IMR-90 (cell line): ENCODE results near the gene ZSCAN31. TPM values are rescaled to one million over a fixed set of nuclear protein-coding genes. Genes with fewer than 3 reads are reported as not detected.

Source experiments
- ATAC-seq: fragments of 200-7000 bp; cut with Tn5 transposase; 2 replicates; pipeline ENCODE4 v1.9.1; 2020; ENCODE audit warnings: low read depth, mild to moderate bottlenecking, moderate library complexity
- BruUV-seq: library from RNA; stranded (reverse); fragments of 400-500 nt; replicated peaks from 2 replicates; lab custom pipeline; 2021; lab: Mats Ljungman, UMichigan
- CTCF ChIA-PET: fragments of 300-600 bp; formaldehyde crosslinking; extraction: SDS; loops from one replicate; lab custom pipeline; 2021; ENCODE audit warnings: antibody characterized with exemption; lab: Yijun Ruan, JAX
- POLR2A ChIA-PET: fragments of 300-600 bp; sonication (Branson Sonifier 250); formaldehyde crosslinking; loops from one replicate; lab custom pipeline; 2022; ENCODE audit warnings: antibody characterized with exemption; ENCODE audit not compliant: unreplicated experiment; lab: Charles Lee
- DNase-seq: peaks from one replicate; pipeline ENCODE4 v3.0.0; 2013
- H2AFZ ChIP-seq: replicated peaks from 2 replicates; pipeline ENCODE3; 2013; ENCODE audit warnings: low read length, mild to moderate bottlenecking; ENCODE audit not compliant: poor library complexity
- H2AK5ac ChIP-seq: 2 replicates; pipeline ENCODE4 v1.6.1; 2013; ENCODE audit warnings: low read depth, low read length, inconsistent platforms
- H2AK9ac ChIP-seq: replicated peaks from 2 replicates; pipeline ENCODE3; 2013; ENCODE audit warnings: mild to moderate bottlenecking, low read depth, low read length, moderate library complexity; ENCODE audit not compliant: poor library complexity
- H2BK120ac ChIP-seq: 2 replicates; pipeline ENCODE4 v1.6.1; 2013; ENCODE audit warnings: low read depth, low read length, inconsistent platforms
- H2BK15ac ChIP-seq: 3 replicates; pipeline ENCODE4 v1.6.1; 2013; ENCODE audit warnings: low read depth, low read length, inconsistent platforms
- H2BK20ac ChIP-seq: 2 replicates; pipeline ENCODE4 v1.6.1; 2013; ENCODE audit warnings: low read depth, mild to moderate bottlenecking, inconsistent platforms, low read length, moderate library complexity
- H2BK5ac ChIP-seq: 2 replicates; pipeline ENCODE4 v1.6.1; 2013; ENCODE audit warnings: mild to moderate bottlenecking, low read depth, low read length, inconsistent platforms; ENCODE audit not compliant: poor library complexity, severe bottlenecking
- H3K14ac ChIP-seq: replicated peaks from 2 replicates; pipeline ENCODE4 v1.6.1; 2013; ENCODE audit warnings: low read depth, low read length, inconsistent platforms
- H3K18ac ChIP-seq: 2 replicates; pipeline ENCODE4 v1.6.1; 2013; ENCODE audit warnings: low read depth, low read length, control low read depth
- H3K23ac ChIP-seq: 2 replicates; pipeline ENCODE4 v1.6.1; 2013; ENCODE audit warnings: low read depth, low read length, inconsistent platforms
- H3K27ac ChIP-seq: 2 replicates; pipeline ENCODE4 v1.5.1; 2013; ENCODE audit warnings: mild to moderate bottlenecking, control low read depth, low read length; ENCODE audit not compliant: insufficient read depth
- H3K27me3 ChIP-seq: 2 replicates; pipeline ENCODE4 v1.6.1; 2013; ENCODE audit warnings: low read length; ENCODE audit not compliant: control insufficient read depth, insufficient read depth
- H3K36me3 ChIP-seq: 2 replicates; pipeline ENCODE4 v1.6.1; 2013; ENCODE audit warnings: low read length, mixed read lengths; ENCODE audit not compliant: control insufficient read depth, insufficient read depth
- H3K4ac ChIP-seq: 2 replicates; pipeline ENCODE4 v1.6.1; 2013; ENCODE audit warnings: low read depth, low read length, inconsistent platforms
- H3K4me1 ChIP-seq: 2 replicates; pipeline ENCODE4 v1.6.1; 2013; ENCODE audit warnings: low read length, mixed read lengths; ENCODE audit not compliant: control insufficient read depth, insufficient read depth
- H3K4me2 ChIP-seq: 2 replicates; pipeline ENCODE4 v1.6.1; 2013; ENCODE audit warnings: low read depth, mild to moderate bottlenecking, control low read depth, low read length, moderate library complexity
- H3K4me3 ChIP-seq: 2 replicates; pipeline ENCODE4 v1.5.1; 2013; ENCODE audit warnings: low read depth, mild to moderate bottlenecking, control low read depth, low read length, moderate library complexity; ENCODE audit not compliant: insufficient read depth
- H3K56ac ChIP-seq: 2 replicates; pipeline ENCODE4 v1.6.1; 2013; ENCODE audit warnings: low read length, inconsistent platforms; ENCODE audit not compliant: insufficient read depth; ENCODE audit errors: extremely low read depth
- H3K79me1 ChIP-seq, 2 experiments: 2 replicates each; pipeline ENCODE4 v1.6.1; 2013; ENCODE audit warnings: low read length in 2 of 2, inconsistent platforms in 1 of 2, low read depth in 1 of 2
- H3K9ac ChIP-seq: 2 replicates; pipeline ENCODE4 v1.6.1; 2013; ENCODE audit warnings: low read depth, low read length, control low read depth
- H3K9me1 ChIP-seq: 2 replicates; pipeline ENCODE4 v1.6.1; 2013; ENCODE audit warnings: low read length, inconsistent platforms; ENCODE audit not compliant: insufficient read depth
- H3K9me3 ChIP-seq: 2 replicates; pipeline ENCODE4 v1.6.1; 2013; ENCODE audit warnings: low read length; ENCODE audit not compliant: control insufficient read depth, insufficient read depth
- H4K20me1 ChIP-seq: 2 replicates; pipeline ENCODE4 v1.6.1; 2013; ENCODE audit warnings: low read length, inconsistent platforms; ENCODE audit not compliant: insufficient read depth
- H4K5ac ChIP-seq: 2 replicates; pipeline ENCODE4 v1.6.1; 2013; ENCODE audit warnings: mild to moderate bottlenecking, low read depth, low read length, control low read depth
- H4K8ac ChIP-seq, 2 experiments: 2 replicates each; pipeline ENCODE4 v1.6.1; 2013; ENCODE audit warnings: low read depth in 2 of 2, low read length in 2 of 2, control low read depth in 1 of 2, inconsistent platforms in 1 of 2
- H4K91ac ChIP-seq: 2 replicates; pipeline ENCODE4 v1.6.1; 2013; ENCODE audit warnings: low read depth, low read length, inconsistent platforms; ENCODE audit not compliant: insufficient read depth
- BHLHE40 ChIP-seq: fragments of 150-350 bp; IDR thresholded peaks from 2 replicates; pipeline ENCODE4 v1.6.1; 2016; ENCODE audit warnings: mild to moderate bottlenecking, low read depth, low read length
- CEBPB ChIP-seq: IDR thresholded peaks from 2 replicates; pipeline ENCODE4 v1.6.1; 2012; ENCODE audit warnings: low read depth, low read length, improper control_type of control experiment
- CHD1 ChIP-seq: IDR thresholded peaks from 2 replicates; pipeline ENCODE4 v1.6.1; 2012; ENCODE audit warnings: low read depth, low read length, improper control_type of control experiment
- FOS ChIP-seq: fragments of 150-350 bp; IDR thresholded peaks from 2 replicates; pipeline ENCODE4 v1.6.1; 2016; ENCODE audit warnings: low read depth, low read length
- MAZ ChIP-seq: IDR thresholded peaks from 2 replicates; pipeline ENCODE4 v1.6.1; 2012; ENCODE audit warnings: low read depth, mild to moderate bottlenecking, low read length, improper control_type of control experiment, moderate library complexity, borderline replicate concordance
- NFE2L2 ChIP-seq: fragments of 150-350 bp; IDR thresholded peaks from 2 replicates; pipeline ENCODE4 v1.6.1; 2016; ENCODE audit warnings: low read depth, mild to moderate bottlenecking, low read length
- POLR2A ChIP-seq: IDR thresholded peaks from 2 replicates; pipeline ENCODE4 v1.6.1; 2012; ENCODE audit warnings: mild to moderate bottlenecking, low read depth, low read length
- RCOR1 ChIP-seq: IDR thresholded peaks from 2 replicates; pipeline ENCODE4 v1.6.1; 2012; ENCODE audit warnings: mild to moderate bottlenecking, low read length, improper control_type of control experiment; ENCODE audit not compliant: insufficient replicate concordance
- RFX5 ChIP-seq: IDR thresholded peaks from 2 replicates; pipeline ENCODE4 v1.8.0; 2012; ENCODE audit warnings: low read depth, mild to moderate bottlenecking, low read length, moderate library complexity
- SMC3 ChIP-seq: fragments of 150-350 bp; IDR thresholded peaks from 2 replicates; pipeline ENCODE4 v1.6.1; 2016; ENCODE audit warnings: low read depth, mild to moderate bottlenecking, antibody characterized with exemption, low read length, moderate library complexity
- WGBS, 2 experiments: methylation state at CpG; one replicate each; pipeline versions ENCODE4 v1.1.5 to v1.1.7; 2013; ENCODE audit warnings: missing lambda C conversion rate in 2 of 2; ENCODE audit not compliant: insufficient read length in 1 of 2; ENCODE audit errors: extremely low coverage in 2 of 2; 5-methylcytosine and 5-hydroxymethylcytosine counted together
- dilution Hi-C: fragments of 300-500 bp; cut with HindIII; formaldehyde crosslinking; loops from one replicate; pipeline ENCODE4 v1.14.3; 2018; ENCODE audit warnings: low sequenced_read_pairs; ENCODE audit not compliant: unreplicated experiment
- in situ Hi-C: fragments of 300-500 bp; cut with MboI; formaldehyde crosslinking; loops from 3 replicates; pipeline ENCODE4 v1.14.3; 2019; ENCODE audit warnings: low sequenced_read_pairs, inconsistent platforms, mixed read lengths
- intact Hi-C: fragments of 100-400 bp; cut with micrococcal nuclease; formaldehyde crosslinking; loops from 2 replicates; pipeline ENCODE4 v1.10.0; 2022
- polyA plus RNA-seq, 3 experiments: library from polyadenylated mRNA; depleted of rRNA; stranded (reverse); fragments of >200 nt; gene quantifications; 2 replicates each; pipeline ENCODE4 v1.2.3, GENCODE V29; 2012; ENCODE audit warnings: low replicate concordance in 1 of 3
- total RNA-seq: library from RNA; depleted of rRNA; stranded (reverse); fragments of >200 nt; gene quantifications from 2 replicates; pipeline ENCODE4 v1.2.3, GENCODE V29; 2012
- TF ChIP-seq, protein P1 (sequence below): fragments of 150-350 bp; IDR thresholded peaks from 2 replicates; pipeline ENCODE4 v1.6.1; 2016; ENCODE audit warnings: low read depth, mild to moderate bottlenecking, low read length, moderate library complexity, borderline replicate concordance
- TF ChIP-seq, protein P2 (sequence below): fragments of 150-350 bp; IDR thresholded peaks from 2 replicates; pipeline ENCODE4 v1.6.1; 2017; ENCODE audit warnings: mild to moderate bottlenecking, antibody characterized with exemption, low read length, low read depth
- TF ChIP-seq, protein P3 (sequence below): conservative IDR thresholded peaks from 2 replicates; pipeline ENCODE4 v1.5.1; 2012; ENCODE audit warnings: mild to moderate bottlenecking, low read depth, low read length, improper control_type of control experiment

Gene ZSCAN31
- total and polyA plus RNA-seq, 2 of the 4 experiments (the other 2 are of a cell fraction): 1.4 to 4.7 TPM

DNA sequence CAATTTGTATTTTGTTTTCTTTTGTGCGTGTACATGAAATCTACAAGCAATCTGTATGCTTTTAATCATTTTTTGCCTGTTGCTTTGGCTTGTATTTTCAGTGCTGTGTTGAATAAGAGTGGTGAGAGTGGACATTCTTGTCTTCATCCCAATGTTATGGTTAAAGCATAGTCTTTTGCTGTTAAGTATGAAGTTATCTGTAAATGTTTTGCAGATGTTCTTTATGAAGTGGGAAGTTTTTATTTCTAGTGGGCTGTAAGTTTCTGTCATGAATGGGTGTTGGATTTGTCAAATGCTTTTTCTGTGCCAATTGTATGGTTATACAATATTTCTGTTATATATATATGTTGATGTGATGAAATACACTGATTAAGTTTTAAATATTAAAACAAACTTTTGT lies 38.0 kb upstream of the ZSCAN31 start:
- intact Hi-C loops (no loop called here), in situ Hi-C loops (no loop called here), dilution Hi-C loops (no loop called here)
- Histone ChIP-seq H3K4me1 (no peaks in the 10 kb centered on the region), H3K27me3 (no peaks in the 10 kb centered on the region), H2AK9ac (no peak overlapping the region), H2BK15ac (no peak overlapping the region), H2BK5ac (no peak overlapping the region), H4K91ac (no peak overlapping the region), H2AK5ac (no peak overlapping the region), H3K27ac (no peak overlapping the region), H4K8ac (no peak overlapping the region), H2AFZ (no peak overlapping the region), H3K18ac (no peak overlapping the region), H3K36me3 (0 out of 2 replicates have a peak, but pooled peaks cover 2% of the 10 kb centered on the region), H4K5ac (no peak overlapping the region), H3K23ac (no peak overlapping the region), H3K56ac (no peak overlapping the region), H3K4ac (no peak overlapping the region), H3K9ac (no peak overlapping the region), H3K4me3 (no peak overlapping the region), H4K20me1 (no peaks in the 10 kb centered on the region), H2BK20ac (no peak overlapping the region), H3K4me2 (no peak overlapping the region), H2BK120ac (no peak overlapping the region), H3K79me1 (peaks cover 0 to 5% of the 10 kb centered on the region in 2 experiments; a peak in 2 of 4 replicates), H3K9me1 (no peaks in the 10 kb centered on the region), H3K14ac (no peak overlapping the region), H3K9me3 (no peaks in the 10 kb centered on the region)
- no peak for TF ChIP-seq SMC3
- TF ChIP-seq, protein P1, sequence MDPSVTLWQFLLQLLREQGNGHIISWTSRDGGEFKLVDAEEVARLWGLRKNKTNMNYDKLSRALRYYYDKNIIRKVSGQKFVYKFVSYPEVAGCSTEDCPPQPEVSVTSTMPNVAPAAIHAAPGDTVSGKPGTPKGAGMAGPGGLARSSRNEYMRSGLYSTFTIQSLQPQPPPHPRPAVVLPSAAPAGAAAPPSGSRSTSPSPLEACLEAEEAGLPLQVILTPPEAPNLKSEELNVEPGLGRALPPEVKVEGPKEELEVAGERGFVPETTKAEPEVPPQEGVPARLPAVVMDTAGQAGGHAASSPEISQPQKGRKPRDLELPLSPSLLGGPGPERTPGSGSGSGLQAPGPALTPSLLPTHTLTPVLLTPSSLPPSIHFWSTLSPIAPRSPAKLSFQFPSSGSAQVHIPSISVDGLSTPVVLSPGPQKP: no peak
- no peak for TF ChIP-seq CHD1
- TF ChIP-seq CEBPB: no peak
- TF ChIP-seq, protein P2, sequence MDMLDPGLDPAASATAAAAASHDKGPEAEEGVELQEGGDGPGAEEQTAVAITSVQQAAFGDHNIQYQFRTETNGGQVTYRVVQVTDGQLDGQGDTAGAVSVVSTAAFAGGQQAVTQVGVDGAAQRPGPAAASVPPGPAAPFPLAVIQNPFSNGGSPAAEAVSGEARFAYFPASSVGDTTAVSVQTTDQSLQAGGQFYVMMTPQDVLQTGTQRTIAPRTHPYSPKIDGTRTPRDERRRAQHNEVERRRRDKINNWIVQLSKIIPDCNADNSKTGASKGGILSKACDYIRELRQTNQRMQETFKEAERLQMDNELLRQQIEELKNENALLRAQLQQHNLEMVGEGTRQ: no peak
- TF ChIP-seq RFX5: no peak
- no peak for TF ChIP-seq POLR2A
- TF ChIP-seq NFE2L2: no peak
- TF ChIP-seq RCOR1: no peak
- no peak for TF ChIP-seq MAZ
- no peak for TF ChIP-seq BHLHE40
- no peak for TF ChIP-seq FOS
- TF ChIP-seq, protein P3, sequence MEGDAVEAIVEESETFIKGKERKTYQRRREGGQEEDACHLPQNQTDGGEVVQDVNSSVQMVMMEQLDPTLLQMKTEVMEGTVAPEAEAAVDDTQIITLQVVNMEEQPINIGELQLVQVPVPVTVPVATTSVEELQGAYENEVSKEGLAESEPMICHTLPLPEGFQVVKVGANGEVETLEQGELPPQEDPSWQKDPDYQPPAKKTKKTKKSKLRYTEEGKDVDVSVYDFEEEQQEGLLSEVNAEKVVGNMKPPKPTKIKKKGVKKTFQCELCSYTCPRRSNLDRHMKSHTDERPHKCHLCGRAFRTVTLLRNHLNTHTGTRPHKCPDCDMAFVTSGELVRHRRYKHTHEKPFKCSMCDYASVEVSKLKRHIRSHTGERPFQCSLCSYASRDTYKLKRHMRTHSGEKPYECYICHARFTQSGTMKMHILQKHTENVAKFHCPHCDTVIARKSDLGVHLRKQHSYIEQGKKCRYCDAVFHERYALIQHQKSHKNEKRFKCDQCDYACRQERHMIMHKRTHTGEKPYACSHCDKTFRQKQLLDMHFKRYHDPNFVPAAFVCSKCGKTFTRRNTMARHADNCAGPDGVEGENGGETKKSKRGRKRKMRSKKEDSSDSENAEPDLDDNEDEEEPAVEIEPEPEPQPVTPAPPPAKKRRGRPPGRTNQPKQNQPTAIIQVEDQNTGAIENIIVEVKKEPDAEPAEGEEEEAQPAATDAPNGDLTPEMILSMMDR: no peak
- CTCF ChIA-PET: no interaction called here
- no peak for DNase-seq
- no TSS peak for BruUV-seq
- no CpG with 5 or more reads among the region's 1 CpG for WGBS, 2 experiments
- POLR2A ChIA-PET: no interaction called here
- ATAC-seq: no peak
